H1 (cell line): ENCODE measurements around the gene GGN. TPM values are rescaled to one million over a fixed set of nuclear protein-coding genes. Genes with fewer than 3 reads are reported as not detected.

Experiments
- ATF3 ChIP-seq: IDR thresholded peaks from 2 replicates; pipeline ENCODE4 v1.6.1; 2011; ENCODE audit warnings: low read depth, mild to moderate bottlenecking, low read length; ENCODE audit not compliant: insufficient read depth
- BRCA1 ChIP-seq: IDR thresholded peaks from 2 replicates; pipeline ENCODE4 v1.6.1; 2012; ENCODE audit warnings: low read depth, low read length, improper control_type of control experiment
- CBX8 ChIP-seq: fragments of 300-800, 300-1000 bp; sonication (generic); IDR thresholded peaks from 2 replicates; pipeline ENCODE4 v1.7.1; 2016; ENCODE audit warnings: low read depth, low read length, borderline replicate concordance
- CEBPB ChIP-seq: IDR thresholded peaks from 2 replicates; pipeline ENCODE4 v1.6.1; 2012; ENCODE audit warnings: low read depth, low read length
- CHD2 ChIP-seq: IDR thresholded peaks from 2 replicates; pipeline ENCODE4 v1.6.1; 2012; ENCODE audit warnings: low read length, improper control_type of control experiment
- CTBP2 ChIP-seq: IDR thresholded peaks from 2 replicates; pipeline ENCODE4 v1.7.0; 2011; ENCODE audit warnings: borderline replicate concordance, mild to moderate bottlenecking, moderate library complexity, mixed read lengths, low read length; ENCODE audit not compliant: insufficient read depth, insufficient read length
- EZH2 ChIP-seq: fragments of 200-600 bp; sonication (generic); IDR thresholded peaks from 2 replicates; pipeline ENCODE4 v1.7.1; 2012; ENCODE audit warnings: low read depth, mild to moderate bottlenecking, moderate library complexity, low read length, inconsistent platforms; ENCODE audit not compliant: severe bottlenecking
- GABPA ChIP-seq: IDR thresholded peaks from 2 replicates; pipeline ENCODE4 v1.6.1; 2011; ENCODE audit warnings: mild to moderate bottlenecking, low read length, moderate library complexity, borderline replicate concordance; ENCODE audit not compliant: insufficient read depth
- HDAC6 ChIP-seq: IDR thresholded peaks from one replicate; pipeline ENCODE4 v1.7.1; 2012; ENCODE audit warnings: low read depth, mild to moderate bottlenecking, inconsistent platforms, low read length, moderate library complexity
- JUND ChIP-seq: IDR thresholded peaks from 2 replicates; pipeline ENCODE4 v1.6.1; 2011; ENCODE audit warnings: mild to moderate bottlenecking, improper control_type of control experiment, low read length
- KDM4A ChIP-seq: IDR thresholded peaks from one replicate; pipeline ENCODE4 v1.7.1; 2012; ENCODE audit warnings: low read depth, mild to moderate bottlenecking, moderate library complexity, low read length, inconsistent platforms; ENCODE audit not compliant: severe bottlenecking
- PHF8 ChIP-seq: fragments of 200-600 bp; sonication (generic); conservative IDR thresholded peaks from 2 replicates; pipeline ENCODE4 v1.7.1; 2012; ENCODE audit warnings: low read depth, mild to moderate bottlenecking, inconsistent platforms, low read length, moderate library complexity
- POU5F1 ChIP-seq: IDR thresholded peaks from 2 replicates; pipeline ENCODE4 v1.6.1; 2011; ENCODE audit warnings: low read depth, mild to moderate bottlenecking, low read length, moderate library complexity
- RBBP5 ChIP-seq: IDR thresholded peaks from 2 replicates; pipeline ENCODE4 v1.7.1; 2012; ENCODE audit warnings: low read depth, mild to moderate bottlenecking, inconsistent platforms, low read length, moderate library complexity, borderline replicate concordance
- RNF2 ChIP-seq: fragments of 200-900, 300-1000 bp; sonication (generic); IDR thresholded peaks from 2 replicates; pipeline ENCODE4 v1.7.1; 2016; ENCODE audit warnings: borderline replicate concordance, low read depth, mild to moderate bottlenecking, antibody characterized with exemption, low read length; ENCODE audit not compliant: poor library complexity, severe bottlenecking; ENCODE audit errors: missing control alignments
- SIX5 ChIP-seq: IDR thresholded peaks from 2 replicates; pipeline ENCODE4 v1.6.1; 2011; ENCODE audit warnings: mild to moderate bottlenecking, low read depth, low read length
- SP1 ChIP-seq: IDR thresholded peaks from 2 replicates; pipeline ENCODE4 v1.6.1; 2011; ENCODE audit warnings: low read depth, low read length
- SP2 ChIP-seq: IDR thresholded peaks from 2 replicates; pipeline ENCODE4 v1.6.1; 2012; ENCODE audit warnings: mild to moderate bottlenecking, low read length, inconsistent platforms
- SUZ12 ChIP-seq: fragments of 200-600 bp; sonication (generic); IDR thresholded peaks from 2 replicates; pipeline ENCODE4 v1.6.1; 2012; ENCODE audit warnings: mild to moderate bottlenecking, inconsistent platforms, low read length, moderate library complexity, mixed read lengths
- TAF7 ChIP-seq: optimal IDR thresholded peaks from 2 replicates; pipeline ENCODE3; 2011; ENCODE audit warnings: low read depth, mild to moderate bottlenecking, inconsistent platforms, low read length, moderate library complexity, borderline replicate concordance
- TBP ChIP-seq: IDR thresholded peaks from 2 replicates; pipeline ENCODE4 v1.6.1; 2011; ENCODE audit warnings: low read depth, low read length, improper control_type of control experiment
- polyA plus RNA-seq, 7 experiments: library from polyadenylated mRNA; depleted of rRNA in 3 of 7; stranded (reverse) in 5 of 7; unstranded in 2 of 7; fragments of >200 nt in 5 of 7; fragments of 200-250 nt in 2 of 7; gene quantifications; 1 replicate in 5 of 7; 2 replicates in 1 of 7; 4 replicates in 1 of 7; pipeline versions ENCODE4 v1.2.1 to v1.2.3, GENCODE V29; 2011 to 2013; ENCODE audit warnings: missing spikeins in 2 of 7, mixed read lengths in 2 of 7
- total RNA-seq: library from RNA; stranded (reverse); fragmentation: NEBNext Ultra II Directional; extraction: Animal tissue kit (Norgen Biotek cat#: 25700); gene quantifications from 2 replicates; pipeline ENCODE4 v1.2.1, GENCODE V29; 2021
- TF ChIP-seq, protein P1 (sequence below): IDR thresholded peaks from 2 replicates; pipeline ENCODE4 v1.6.1; 2012; ENCODE audit warnings: inconsistent platforms
- TF ChIP-seq, protein P2 (sequence below): IDR thresholded peaks from 2 replicates; pipeline ENCODE4 v1.6.1; 2012; ENCODE audit warnings: inconsistent platforms

GGN gene
- total and polyA plus RNA-seq, 2 of the 8 experiments (the other 6 are each of a cell fraction or from before 2014, with no cell fraction given), result 0.47 to 1.2 TPM

DNA sequence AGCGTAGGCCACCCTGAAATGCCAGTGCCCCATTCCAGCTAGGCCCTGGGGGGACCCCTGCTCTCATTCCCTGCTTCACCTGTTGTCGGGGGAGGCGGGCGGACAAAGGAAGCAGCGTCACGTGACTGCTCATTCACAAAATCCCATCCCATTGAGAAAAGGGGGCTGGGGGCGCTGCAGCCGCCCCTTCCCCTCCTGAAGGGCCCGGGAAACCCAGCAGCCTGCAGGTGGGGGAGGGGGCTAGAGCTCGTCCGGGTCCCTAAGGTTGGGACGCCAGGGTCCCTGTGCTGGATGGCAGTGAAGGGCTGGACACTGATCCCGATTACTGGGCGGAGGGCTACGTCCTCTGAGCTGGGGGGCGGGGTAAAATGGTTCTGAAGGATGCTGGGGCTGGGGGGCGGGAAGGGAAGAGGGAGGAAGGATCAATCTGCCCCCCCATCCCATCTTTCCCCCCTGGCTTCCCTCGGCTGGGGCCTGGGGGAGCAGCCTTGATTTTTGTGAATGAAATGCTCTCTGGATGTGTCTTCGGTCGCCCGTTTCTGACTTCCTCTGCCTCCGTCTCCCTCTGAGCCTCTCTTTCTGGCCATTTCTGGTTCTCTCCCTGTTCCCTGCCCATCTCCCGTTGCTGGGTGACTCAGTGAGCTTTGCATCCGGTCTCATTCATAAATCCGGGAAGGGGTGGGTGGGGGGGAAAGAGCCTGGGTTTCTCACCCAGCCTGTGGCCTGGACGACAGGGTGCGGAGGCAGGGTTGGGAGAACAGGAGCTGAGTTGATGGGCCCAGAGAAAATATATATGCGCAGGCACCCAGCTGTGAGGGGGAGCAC lies 1.5 kb upstream of the GGN start (continued):
- TF ChIP-seq CTBP2, result no peak
- no peak for TF ChIP-seq SUZ12
- TF ChIP-seq CBX8, result no peak
- TF ChIP-seq EZH2, result no peak
- TF ChIP-seq CEBPB, result no peak
- TF ChIP-seq SIX5, result no peak
- no peak for TF ChIP-seq SP2
- TF ChIP-seq BRCA1, result no peak
- no peak for TF ChIP-seq JUND
- no peak for TF ChIP-seq CHD2
- no peak for TF ChIP-seq TBP
- no peak for TF ChIP-seq POU5F1
- TF ChIP-seq KDM4A, result no peak
- peak; percentile 37 for TF ChIP-seq TAF7
- no peak for TF ChIP-seq RNF2
- TF ChIP-seq PHF8, result no peak
- TF ChIP-seq GABPA, result no peak
- TF ChIP-seq, protein P1, sequence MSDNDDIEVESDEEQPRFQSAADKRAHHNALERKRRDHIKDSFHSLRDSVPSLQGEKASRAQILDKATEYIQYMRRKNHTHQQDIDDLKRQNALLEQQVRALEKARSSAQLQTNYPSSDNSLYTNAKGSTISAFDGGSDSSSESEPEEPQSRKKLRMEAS, result no peak; the same call in 1 of the 2 replicates
- no peak for TF ChIP-seq HDAC6
- TF ChIP-seq, protein P2, sequence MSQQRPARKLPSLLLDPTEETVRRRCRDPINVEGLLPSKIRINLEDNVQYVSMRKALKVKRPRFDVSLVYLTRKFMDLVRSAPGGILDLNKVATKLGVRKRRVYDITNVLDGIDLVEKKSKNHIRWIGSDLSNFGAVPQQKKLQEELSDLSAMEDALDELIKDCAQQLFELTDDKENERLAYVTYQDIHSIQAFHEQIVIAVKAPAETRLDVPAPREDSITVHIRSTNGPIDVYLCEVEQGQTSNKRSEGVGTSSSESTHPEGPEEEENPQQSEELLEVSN, result no peak
- peak; percentile 48; the same call in 1 of the 2 replicates for TF ChIP-seq SP1
- TF ChIP-seq ATF3, result peak; percentile 61
- no peak for TF ChIP-seq RBBP5
